DND-41 (cell line): ENCODE data around the gene GTSE1.

Experiments used
- ATAC-seq: fragments of 200-7000 bp; cut with Tn5 transposase; 3 replicates; pipeline ENCODE4 v1.9.1; 2021; ENCODE audit warnings: low read depth; ENCODE audit not compliant: insufficient read depth
- DNase-seq: peaks from one replicate; pipeline ENCODE4 v3.0.0-alpha.2; 2020
- H2AFZ ChIP-seq: 2 replicates; pipeline ENCODE4 v1.6.0; 2012; ENCODE audit warnings: low read depth, low read length
- H3K27ac ChIP-seq: 2 replicates; pipeline ENCODE4 v1.5.1; 2012; ENCODE audit warnings: low read length, inconsistent platforms
- H3K27me3 ChIP-seq: fragments of 200-600 bp; sonication (generic); 2 replicates; pipeline ENCODE4 v1.6.0; 2012; ENCODE audit warnings: low read length, mild to moderate bottlenecking, inconsistent platforms; ENCODE audit not compliant: insufficient read depth, poor library complexity
- H3K36me3 ChIP-seq: 2 replicates; pipeline ENCODE4 v1.5.1; 2012; ENCODE audit warnings: low read length, inconsistent platforms; ENCODE audit not compliant: insufficient read depth
- H3K4me1 ChIP-seq: 2 replicates; pipeline ENCODE4 v1.5.1; 2012; ENCODE audit warnings: mild to moderate bottlenecking, low read length; ENCODE audit not compliant: insufficient read depth
- H3K4me2 ChIP-seq: 2 replicates; pipeline ENCODE4 v1.6.0; 2012; ENCODE audit warnings: mild to moderate bottlenecking, moderate library complexity, low read length, inconsistent platforms; ENCODE audit not compliant: insufficient read depth
- H3K4me3 ChIP-seq, 2 experiments: fragments of 200-600 bp in 1 of 2; shearing (Covaris generic) in 1 of 2; 2 replicates each; pipeline ENCODE4 v1.5.1; 2012 to 2016; ENCODE audit warnings: inconsistent platforms in 2 of 2, low read length in 2 of 2, mild to moderate bottlenecking in 2 of 2, low read depth in 1 of 2, moderate library complexity in 1 of 2
- H3K79me2 ChIP-seq: 2 replicates; pipeline ENCODE4 v1.6.0; 2012; ENCODE audit warnings: low read length, inconsistent platforms; ENCODE audit not compliant: insufficient read depth
- H3K9ac ChIP-seq: 2 replicates; pipeline ENCODE4 v1.6.0; 2012; ENCODE audit warnings: low read depth, mild to moderate bottlenecking, inconsistent platforms, low read length, moderate library complexity
- H3K9me3 ChIP-seq: 2 replicates; pipeline ENCODE4 v1.5.1; 2012; ENCODE audit warnings: low read length, moderate library complexity, mild to moderate bottlenecking, inconsistent platforms; ENCODE audit not compliant: insufficient read depth, severe bottlenecking
- H4K20me1 ChIP-seq: 2 replicates; pipeline ENCODE4 v1.6.0; 2012; ENCODE audit warnings: low read length; ENCODE audit not compliant: insufficient read depth
- CTCF ChIP-seq: IDR thresholded peaks from 2 replicates; pipeline ENCODE4 v1.5.1; 2012; ENCODE audit warnings: borderline replicate concordance, low read length, moderate library complexity, mild to moderate bottlenecking; ENCODE audit not compliant: poor library complexity, severe bottlenecking; ENCODE audit errors: extremely low read depth
- EZH2 ChIP-seq: IDR thresholded peaks from 3 replicates; pipeline ENCODE4 v1.6.1; 2012; ENCODE audit warnings: borderline replicate concordance, low read depth, mild to moderate bottlenecking, moderate library complexity, low read length, inconsistent platforms; ENCODE audit not compliant: severe bottlenecking

The GTSE1 gene

GRCh38 chr22:46297151-46297812 lies 612 bp downstream of the GTSE1 start:
- H3K4me2 ChIP-seq = peak overlapping the region; percentile 90
- no peaks in the 10 kb centered on the region for H3K27me3 ChIP-seq
- ATAC-seq = peak; percentile 25
- peaks cover 53% of the 10 kb centered on the region for H3K36me3 ChIP-seq
- H4K20me1 ChIP-seq = peaks cover 22% of the 10 kb centered on the region
- TF ChIP-seq CTCF (peak; percentile 12), EZH2 (no peak)
- DNase-seq = peak; percentile 45
- H2AFZ ChIP-seq = peak overlapping the region; percentile 73
- peak overlapping the region; percentile 95 for H3K27ac ChIP-seq
- peaks cover 66% of the 10 kb centered on the region for H3K79me2 ChIP-seq
- H3K4me3 ChIP-seq = peak overlapping the region; percentile 93
- H3K4me1 ChIP-seq = peaks cover 59% of the 10 kb centered on the region
- peak overlapping the region; percentile 93 for H3K9ac ChIP-seq
- no peaks in the 10 kb centered on the region for H3K9me3 ChIP-seq

- H3K9me3 ChIP-seq = no peaks in the 10 kb centered on the region
- H3K4me1 ChIP-seq = peaks cover 76% of the 10 kb centered on the region
- peak overlapping the region; percentile 56 for H3K27ac ChIP-seq
- TF ChIP-seq CTCF (no peak), EZH2 (no peak)
- peaks cover 83% of the 10 kb centered on the region for H3K79me2 ChIP-seq
- ATAC-seq = no peak
- peaks cover 37% of the 10 kb centered on the region for H4K20me1 ChIP-seq
- peaks cover 60% of the 10 kb centered on the region for H3K36me3 ChIP-seq
- DNase-seq = no peak
- no peaks in the 10 kb centered on the region for H3K27me3 ChIP-seq
- H2AFZ ChIP-seq = no peak overlapping the region
- peak overlapping the region in 1 of 2 experiments; percentile 93; a peak in 2 of 4 replicates for H3K4me3 ChIP-seq
- H3K9ac ChIP-seq = peak overlapping the region; percentile 93
- H3K4me2 ChIP-seq = peak overlapping the region; percentile 90
These were observed 2.4 kb downstream of the GTSE1 start for GRCh38 chr22:46299101-46299500.

- Histone ChIP-seq H3K36me3 (peaks cover 69% of the 10 kb centered on the region), H3K4me2 (peak overlapping the region; percentile 60), H3K79me2 (peaks cover 94% of the 10 kb centered on the region)
These were observed 3.8 kb downstream of the GTSE1 start for GRCh38 chr22:46300491-46300890.

More at GRCh38 chr22:46300491-46300890, 3.8 kb downstream of the GTSE1 start:
- Histone ChIP-seq H3K4me3 (peak overlapping the region in 1 of 2 experiments; percentile 40; a peak in 2 of 4 replicates), H3K27ac (peak overlapping the region; percentile 59), H3K4me1 (peaks cover 78% of the 10 kb centered on the region), H3K27me3 (no peaks in the 10 kb centered on the region), H2AFZ (no peak overlapping the region), H3K9ac (peak overlapping the region; percentile 32; the same call in 1 of the 2 replicates), H3K9me3 (no peaks in the 10 kb centered on the region), H4K20me1 (peaks cover 44% of the 10 kb centered on the region)
- no peak for ATAC-seq
- TF ChIP-seq EZH2 (no peak), CTCF (no peak)
- DNase-seq = no peak
